Suppressor macrophage treated with lipopolysaccharide for 1 hour (primary cell): Measurements from ENCODE around the gene GABBR2.

Experiments
- DNase-seq, 3 donors: peaks; one replicate each; pipeline ENCODE4 v3.0.0-alpha.2; 2020 to 2022

GABBR2 gene

DNA sequence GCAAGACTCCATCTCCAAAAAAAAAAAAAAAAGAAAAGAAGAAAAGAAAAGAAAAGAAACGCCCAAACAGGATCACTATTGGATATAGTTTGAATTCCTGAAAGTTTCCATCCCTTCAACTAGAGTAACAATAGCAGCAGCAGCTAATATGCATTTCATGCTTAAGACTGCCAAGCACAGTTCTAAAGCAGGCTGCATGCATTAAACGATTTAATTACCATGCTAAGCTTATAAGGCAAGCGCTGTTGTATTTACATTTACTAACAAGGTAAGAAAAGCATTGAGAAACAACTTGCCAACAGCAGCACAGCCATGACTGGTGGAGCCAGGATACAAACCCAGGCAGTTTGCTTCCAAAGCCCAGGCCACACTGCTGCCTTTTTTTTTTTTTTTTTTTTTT, 466.3 kb downstream of the GABBR2 start:
- DNase-seq: no peak

DNA sequence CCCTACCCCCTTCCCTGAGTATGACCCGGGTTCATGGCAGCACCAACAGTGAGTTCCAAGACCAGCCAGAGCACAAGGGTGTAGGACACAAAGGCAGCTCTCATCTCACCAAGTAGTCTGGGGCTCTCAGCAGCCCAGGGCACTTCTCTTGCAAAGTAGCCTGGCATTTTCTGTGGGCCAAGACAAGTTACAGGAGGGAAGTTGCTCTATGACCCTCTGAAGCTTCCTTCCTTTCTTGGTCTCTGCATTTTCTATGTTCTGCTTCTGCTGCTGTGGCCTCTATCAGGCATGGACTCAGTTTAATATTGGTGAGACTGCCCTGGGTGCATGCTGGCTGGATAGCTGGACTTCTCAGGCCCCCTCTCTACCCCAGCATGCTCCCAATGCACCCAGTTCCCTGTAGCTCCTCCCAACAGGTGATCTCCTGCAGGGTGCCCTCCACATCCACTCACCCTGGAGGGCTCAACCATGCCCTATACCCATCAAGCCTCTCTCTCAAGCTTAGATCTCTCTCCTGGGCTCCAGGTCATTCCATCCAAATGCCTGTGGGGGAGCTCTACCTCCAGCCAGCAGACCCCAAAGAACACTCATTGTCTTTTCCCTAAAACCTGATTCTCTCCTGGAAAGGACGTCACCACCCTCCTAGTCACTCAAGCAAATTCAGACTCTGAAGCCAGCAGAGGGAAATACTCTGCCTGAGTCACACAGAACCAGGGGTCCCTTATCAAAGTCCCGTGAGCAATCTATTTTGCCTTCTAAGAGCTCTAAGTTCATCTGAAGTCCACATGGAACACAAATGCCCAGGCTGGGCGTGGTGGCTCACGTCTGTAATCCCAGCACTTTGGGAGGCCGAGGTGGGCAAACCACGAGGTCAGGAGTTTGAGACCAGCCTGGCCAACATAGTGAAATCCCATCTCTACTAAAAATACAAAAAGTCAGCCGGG, 467.1 kb downstream of the GABBR2 start:
- DNase-seq: peak in 1 of 3 donors; percentile 28

DNA sequence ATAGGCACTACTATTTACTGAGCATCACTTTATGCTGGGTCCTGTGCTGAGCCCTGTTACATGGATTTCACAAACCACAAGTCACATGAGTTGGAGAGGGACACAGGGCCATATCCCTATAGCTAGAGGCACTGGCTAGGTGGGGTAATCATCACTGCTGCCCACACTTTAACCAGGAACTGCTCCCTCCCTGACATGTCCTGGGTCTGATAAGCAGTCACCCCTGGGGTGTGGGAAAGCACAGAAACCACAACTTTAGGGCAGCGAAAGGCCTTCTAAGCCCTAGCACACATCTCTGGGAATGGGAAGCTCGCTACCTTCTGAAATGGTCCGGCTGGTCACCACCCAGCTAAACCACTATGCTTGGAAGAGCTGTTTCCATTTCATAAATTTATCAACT, 468.3 kb downstream of the GABBR2 start:
- peak; percentile 55 to 60 (median 59) for DNase-seq
